Common myeloid progenitor, CD34-positive (primary cell): ENCODE measurements around the gene METAP2.

Experiments used
- CTCF ChIA-PET: fragments of 350-600 bp; sonication (Branson Sonifier 250); formaldehyde crosslinking; loops from one replicate; lab custom pipeline; 2021; ENCODE audit warnings: antibody characterized with exemption; lab: Charles Lee
- POLR2A ChIA-PET: fragments of 350-600 bp; sonication (Branson Sonifier 250); formaldehyde crosslinking; loops from one replicate; lab custom pipeline; 2021; ENCODE audit warnings: antibody characterized with exemption; lab: Charles Lee
- DNase-seq, 3 donors: peaks; one replicate each; pipeline versions ENCODE4 v3.0.0 to v3.0.0-alpha.2; 2013
- H3K27ac ChIP-seq, 2 experiments: 1 replicate in 1 of 2; 2 replicates in 1 of 2; pipeline ENCODE4 v1.7.0; 2013; ENCODE audit warnings: inconsistent platforms in 2 of 2, low read length in 2 of 2, mild to moderate bottlenecking in 2 of 2, low read depth in 1 of 2, moderate library complexity in 1 of 2; ENCODE audit not compliant: severe bottlenecking in 2 of 2, insufficient read depth in 1 of 2, poor library complexity in 1 of 2
- H3K27me3 ChIP-seq, 5 experiments: replicated peaks in 2 of 5; 1 replicate in 3 of 5; 2 replicates in 2 of 5; pipeline versions ENCODE4 v1.6.1 to v1.7.0; 2013; ENCODE audit warnings: low read length in 4 of 5, mild to moderate bottlenecking in 2 of 5, moderate library complexity in 2 of 5, inconsistent platforms in 1 of 5; ENCODE audit not compliant: insufficient read depth in 5 of 5, control insufficient read depth in 4 of 5
- H3K36me3 ChIP-seq, 4 experiments: 1 replicate in 2 of 4; 2 replicates in 2 of 4; pipeline versions ENCODE4 v1.6.1 to v1.7.0; 2013; ENCODE audit warnings: low read length in 3 of 4, control low read depth in 1 of 4, mild to moderate bottlenecking in 1 of 4; ENCODE audit not compliant: control insufficient read depth in 4 of 4, insufficient read depth in 4 of 4
- H3K4me1 ChIP-seq, 4 experiments: 1 replicate in 3 of 4; 2 replicates in 1 of 4; pipeline versions ENCODE4 v1.6.1 to v1.7.1; 2013; ENCODE audit warnings: low read length in 3 of 4, mild to moderate bottlenecking in 3 of 4, control low read depth in 1 of 4, inconsistent platforms in 1 of 4, moderate library complexity in 1 of 4; ENCODE audit not compliant: control insufficient read depth in 4 of 4, insufficient read depth in 4 of 4; ENCODE audit errors: control extremely low read depth in 1 of 4
- H3K4me3 ChIP-seq, 7 experiments: 1 replicate in 4 of 7; 2 replicates in 3 of 7; pipeline versions ENCODE4 v1.5.1 to v1.7.0; 2013; ENCODE audit warnings: mild to moderate bottlenecking in 7 of 7, low read length in 6 of 7, moderate library complexity in 6 of 7, inconsistent platforms in 2 of 7, low read depth in 2 of 7, control low read depth in 1 of 7; ENCODE audit not compliant: insufficient read depth in 4 of 7, control insufficient read depth in 1 of 7; ENCODE audit errors: extremely low read depth in 1 of 7
- H3K9me3 ChIP-seq, 5 experiments: 1 replicate in 4 of 5; 2 replicates in 1 of 5; pipeline versions ENCODE4 v1.6.1 to v1.7.1; 2013; ENCODE audit warnings: low read length in 4 of 5, mild to moderate bottlenecking in 2 of 5, inconsistent platforms in 1 of 5, low read depth in 1 of 5, moderate library complexity in 1 of 5; ENCODE audit not compliant: control insufficient read depth in 4 of 5, insufficient read depth in 2 of 5; ENCODE audit errors: control extremely low read depth in 1 of 5
- WGBS: methylation state at CpG from one replicate; pipeline ENCODE4 v1.1.5; 2013; ENCODE audit not compliant: insufficient coverage; 5-methylcytosine and 5-hydroxymethylcytosine counted together

Gene METAP2

GRCh38 chr12:95529693-95530225, 55.8 kb downstream of the METAP2 start:
- CTCF ChIA-PET: interaction anchor here (1.3 kb wide), 1 partner anchor 10 kb away, joined by 5 read pairs; no protein-coding TSS in a partner anchor

DNA sequence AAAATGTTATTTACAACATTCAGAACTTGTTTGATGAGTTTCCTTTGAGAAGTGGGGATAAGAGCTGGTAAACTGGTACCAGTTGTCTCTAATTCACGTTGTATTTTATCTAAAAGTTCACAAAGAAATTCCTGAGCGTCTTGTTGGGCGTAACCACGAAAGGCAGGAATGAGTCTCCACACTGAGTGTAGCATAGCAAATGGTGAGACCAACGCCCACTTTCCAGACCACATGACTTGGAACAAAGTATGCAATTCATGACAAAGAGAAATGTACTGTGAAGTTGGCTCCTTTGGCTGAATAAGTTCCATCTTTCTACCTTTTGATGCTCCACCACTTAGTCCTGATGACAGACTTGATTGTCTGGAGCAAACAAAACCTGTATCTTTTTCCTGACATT, 58.9 kb downstream of the METAP2 start:
- Histone ChIP-seq H3K27ac (no peak overlapping the region), H3K36me3 (no peaks in the 10 kb centered on the region), H3K4me1 (no peaks in the 10 kb centered on the region), H3K4me3 (no peak overlapping the region), H3K27me3 (no peaks in the 10 kb centered on the region), H3K9me3 (no peaks in the 10 kb centered on the region)
- ChIA-PET POLR2A (no interaction called here), CTCF (interaction anchor here (0.8 to 1.5 kb wide), 3 partner anchors 12 to 503 kb away, joined by 3 to 9 read pairs (median 6); no protein-coding TSS in a partner anchor)
- 91% methylated on average over 5 of the region's 5 CpGs for WGBS
- no peak for DNase-seq

More at GRCh38 chr12:95529693-95530225, 55.8 kb downstream of the METAP2 start:
- POLR2A ChIA-PET: no interaction called here
- Histone ChIP-seq H3K9me3 (no peaks in the 10 kb centered on the region), H3K36me3 (no peaks in the 10 kb centered on the region), H3K27ac (no peak overlapping the region), H3K4me3 (no peak overlapping the region), H3K27me3 (no peaks in the 10 kb centered on the region), H3K4me1 (no peaks in the 10 kb centered on the region)
- WGBS: 100% methylated on average over 3 of the region's 4 CpGs
- DNase-seq: no peak

GRCh38 chr12:95533985-95534384, 60.0 kb downstream of the METAP2 start:
- Histone ChIP-seq H3K9me3 (no peaks in the 10 kb centered on the region), H3K27me3 (peaks cover 0 to 1% (median 0%) of the 10 kb centered on the region in 5 experiments), H3K4me3 (no peak overlapping the region), H3K4me1 (no peaks in the 10 kb centered on the region), H3K36me3 (no peaks in the 10 kb centered on the region), H3K27ac (no peak overlapping the region)
- ChIA-PET CTCF (interaction anchor here (0.8 to 3.9 kb wide), 13 partner anchors 8 to 988 kb away, joined by 3 to 38 read pairs (median 4); partner anchors contain the start of gene METAP2), POLR2A (no interaction called here)
- no peak for DNase-seq
- 80% methylated on average over 4 of the region's 4 CpGs for WGBS

GRCh38 chr12:95538006-95538405, 64.1 kb downstream of the METAP2 start:
- no peak for DNase-seq
- 100% methylated on average over 1 of the region's 4 CpGs for WGBS
- CTCF ChIA-PET: interaction anchor here (1.2 kb wide), 1 partner anchor 9 kb away, joined by 3 read pairs; no protein-coding TSS in a partner anchor
- H3K9me3 ChIP-seq: no peaks in the 10 kb centered on the region
- POLR2A ChIA-PET: no interaction called here
- H3K27me3 ChIP-seq: peaks cover 0 to 3% (median 0%) of the 10 kb centered on the region in 5 experiments
- no peak overlapping the region for H3K4me3 ChIP-seq
- H3K4me1 ChIP-seq: no peaks in the 10 kb centered on the region
- no peaks in the 10 kb centered on the region for H3K36me3 ChIP-seq
- H3K27ac ChIP-seq: no peak overlapping the region

- Histone ChIP-seq H3K4me3 (no peak overlapping the region), H3K4me1 (no peaks in the 10 kb centered on the region), H3K27ac (no peak overlapping the region), H3K27me3 (peaks cover 0 to 3% (median 0%) of the 10 kb centered on the region in 5 experiments), H3K9me3 (no peaks in the 10 kb centered on the region), H3K36me3 (no peaks in the 10 kb centered on the region)
- ChIA-PET CTCF (interaction anchor here (1.2 kb wide), 1 partner anchor 10 kb away, joined by 3 read pairs; no protein-coding TSS in a partner anchor), POLR2A (no interaction called here)
- WGBS: 90% methylated on average over 2 of the region's 5 CpGs
- no peak for DNase-seq
Observed at GRCh38 chr12:95538656-95539055, 64.7 kb downstream of the METAP2 start.

- H3K27me3 ChIP-seq: peaks cover 0 to 24% (median 7%) of the 10 kb centered on the region in 5 experiments
- H3K36me3 ChIP-seq: no peaks in the 10 kb centered on the region
- no peak for DNase-seq
- CTCF ChIA-PET: no interaction called here
- no peaks in the 10 kb centered on the region for H3K4me1 ChIP-seq
- H3K4me3 ChIP-seq: no peak overlapping the region
- no peaks in the 10 kb centered on the region for H3K9me3 ChIP-seq
- 98% methylated on average over 4 of the region's 7 CpGs for WGBS
- H3K27ac ChIP-seq: no peak overlapping the region
- POLR2A ChIA-PET: no interaction called here
Observed at GRCh38 chr12:95541436-95541835, 67.5 kb downstream of the METAP2 start.

DNA sequence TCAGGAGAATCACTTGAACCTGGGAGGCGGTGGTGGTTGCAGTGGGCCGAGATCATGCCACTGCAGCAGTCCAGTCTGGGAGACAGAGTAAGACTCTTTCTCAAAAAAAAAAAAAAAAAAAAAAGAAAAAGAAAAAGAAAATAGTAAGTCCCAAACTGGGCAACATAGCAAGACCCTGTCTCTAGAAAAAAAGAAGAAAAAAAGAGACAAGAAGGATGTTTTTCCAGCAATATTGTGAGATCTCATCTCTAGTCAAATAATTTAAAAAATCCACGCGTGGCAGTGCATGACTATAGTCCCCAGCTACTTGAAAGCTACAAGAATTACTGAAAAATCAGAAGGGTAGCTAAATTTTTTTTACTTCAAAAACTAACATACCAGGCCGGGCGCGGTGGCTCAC, 69.4 kb downstream of the METAP2 start:
- no peak overlapping the region for H3K27ac ChIP-seq
- WGBS: 100% methylated on average over 1 of the region's 7 CpGs
- no peaks in the 10 kb centered on the region for H3K9me3 ChIP-seq
- DNase-seq: no peak
- H3K4me3 ChIP-seq: no peak overlapping the region
- peaks cover 0 to 9% (median 7%) of the 10 kb centered on the region in 4 experiments for H3K4me1 ChIP-seq
- H3K36me3 ChIP-seq: no peaks in the 10 kb centered on the region
- ChIA-PET POLR2A (no interaction called here), CTCF (interaction anchor here (2.5 kb wide), 1 partner anchor 9 kb away, joined by 9 read pairs; no protein-coding TSS in a partner anchor)
- peaks cover 9 to 41% (median 14%) of the 10 kb centered on the region in 5 experiments for H3K27me3 ChIP-seq
